GM12801 (cell line): ENCODE results near the gene JAKMIP1.

Source experiments
- CTCF ChIP-seq: IDR thresholded peaks from one replicate; pipeline ENCODE4 v1.5.1; 2011; ENCODE audit warnings: control low read depth; ENCODE audit not compliant: insufficient read length; ENCODE audit errors: extremely low read depth

JAKMIP1 gene

GRCh38 chr4:6043188-6043587 lies 157.2 kb downstream of the JAKMIP1 start:
- TF ChIP-seq CTCF = no peak

GRCh38 chr4:6042293-6043063 lies 157.9 kb downstream of the JAKMIP1 start:
- TF ChIP-seq CTCF = no peak

- TF ChIP-seq CTCF = no peak
Measured at GRCh38 chr4:6041800-6042199, 158.5 kb downstream of the JAKMIP1 start.

- no peak for TF ChIP-seq CTCF
Measured at GRCh38 chr4:6038711-6039110, 161.6 kb downstream of the JAKMIP1 start.

- no peak for TF ChIP-seq CTCF
Measured at GRCh38 chr4:6035786-6036185, 164.6 kb downstream of the JAKMIP1 start.

- TF ChIP-seq CTCF = no peak
Measured at GRCh38 chr4:6033381-6033780, 167.0 kb downstream of the JAKMIP1 start.

- no peak for TF ChIP-seq CTCF
Measured at GRCh38 chr4:6032249-6033244, 167.8 kb downstream of the JAKMIP1 start.
